HUDEP-2 (cell line): ENCODE data around the gene QDPR.
"Not testable (repeated sequence)": the region's sequence is repeated elsewhere in the genome, so short reads cannot be mapped to it uniquely, and the experiment has no call there.

Experiments
- DNase-seq, 76 experiments: peaks; one replicate each; lab custom pipeline; 2025; ENCODE audit not compliant: unreplicated experiment in 76 of 76; lab: John Stamatoyannopoulos, UW

Gene QDPR

GRCh38 chr4:17492058-17492741, 19.7 kb downstream of the QDPR start:
- peak in 20 of 76 experiments; percentile 1 to 48 (median 6) for DNase-seq

DNA sequence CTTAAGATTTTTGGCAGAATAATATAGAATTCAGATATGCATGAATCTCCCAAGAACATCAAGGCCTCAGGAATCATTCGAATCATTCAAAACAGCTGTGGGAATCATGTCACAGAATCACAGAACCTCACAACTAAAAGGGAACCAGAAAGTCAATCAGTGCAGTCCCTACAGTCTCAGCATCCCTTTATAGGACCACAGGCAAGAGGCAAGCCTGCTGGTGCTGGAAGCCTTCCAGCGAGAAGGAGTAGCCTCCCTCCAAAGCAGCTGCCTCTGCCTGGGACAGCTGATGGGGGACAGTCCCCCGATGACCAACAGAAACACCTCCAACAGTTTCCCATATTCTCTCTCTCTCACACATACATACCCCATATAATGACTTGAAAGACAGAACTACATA, 20.7 kb downstream of the QDPR start:
- peak in 1 of 76 experiments; percentile 12 for DNase-seq

DNA sequence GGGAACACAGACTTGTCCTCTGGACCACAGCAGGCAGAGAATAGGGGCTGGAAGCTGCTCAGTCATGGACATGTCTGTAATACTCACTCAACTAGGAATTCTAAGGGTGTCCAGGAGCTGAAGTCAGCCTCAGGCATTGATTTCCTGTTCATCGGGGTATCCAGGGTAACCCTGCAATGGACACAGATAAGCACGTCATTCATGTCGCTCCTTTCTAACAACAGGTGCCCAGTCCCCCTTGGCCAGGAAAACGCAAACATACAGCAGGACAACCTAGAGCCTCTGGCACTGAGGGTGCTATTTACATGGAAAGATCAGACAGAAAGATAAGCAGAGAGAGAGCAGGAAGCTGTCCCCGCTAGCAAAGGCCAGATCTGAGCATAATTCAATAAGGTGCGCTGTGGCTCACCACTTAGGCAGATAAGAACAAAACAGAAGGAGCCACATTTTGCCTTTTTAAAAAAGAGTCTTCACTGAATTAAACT, 21.3 kb downstream of the QDPR start:
- DNase-seq, result no peak

GRCh38 chr4:17489721-17490120, 22.2 kb downstream of the QDPR start:
- no peak for DNase-seq

DNA sequence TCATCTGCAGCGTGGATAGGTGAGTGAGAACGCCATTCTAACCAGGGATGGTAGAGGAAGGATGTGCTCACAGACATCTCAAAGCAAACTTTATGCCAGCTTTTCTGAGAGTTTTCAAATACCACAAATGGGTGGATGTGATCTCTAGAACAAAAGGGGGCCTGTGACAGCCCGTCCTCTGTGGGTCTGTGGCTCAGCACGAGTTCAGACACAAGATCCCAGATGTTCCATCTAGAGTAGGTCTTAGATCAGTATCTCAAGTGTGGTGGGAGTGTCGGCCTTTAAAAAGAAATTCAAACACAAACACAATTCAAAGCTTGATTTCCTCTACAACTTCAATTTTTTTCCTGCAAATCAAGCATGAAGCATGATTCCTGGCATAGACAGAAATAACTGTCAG, 22.8 kb downstream of the QDPR start:
- DNase-seq, result no peak

DNA sequence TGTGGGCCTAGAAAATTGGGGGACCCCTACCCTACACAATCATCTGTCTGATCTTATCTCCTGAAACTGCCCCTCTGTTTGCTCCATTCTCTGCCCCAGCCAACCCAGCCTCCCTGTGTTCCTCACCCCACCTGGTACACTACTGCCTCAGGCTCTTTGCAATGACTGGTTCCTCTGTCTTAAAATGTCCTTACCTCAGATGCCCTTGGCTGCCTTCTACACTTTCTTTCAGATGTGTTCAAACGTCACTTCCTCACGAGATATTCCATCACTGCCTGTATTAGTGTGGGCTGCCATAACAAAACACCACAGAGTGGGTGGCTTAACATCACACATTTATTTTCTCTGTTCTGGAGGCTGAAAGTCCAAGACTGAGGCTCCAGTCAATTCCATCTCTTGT, 29.2 kb downstream of the QDPR start:
- DNase-seq, result no peak

DNA sequence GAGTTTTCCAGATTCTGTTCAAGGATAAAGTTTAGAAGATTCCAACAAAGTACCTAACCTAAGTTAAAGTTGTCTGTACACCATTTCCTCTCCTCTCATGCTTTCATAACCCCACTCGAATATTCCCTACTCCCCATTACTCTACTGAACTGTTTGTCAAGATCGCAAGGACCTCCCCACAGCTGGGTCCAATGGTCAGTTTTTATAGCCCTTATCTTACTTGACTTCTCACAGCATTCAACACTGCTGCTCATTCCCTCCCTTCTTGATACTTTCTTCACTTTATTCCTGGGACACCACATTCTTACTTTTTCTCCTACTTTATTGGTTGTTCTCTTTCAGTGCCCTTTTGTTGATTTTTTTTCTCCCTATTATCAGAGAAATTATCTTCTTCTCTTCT, 30.9 kb downstream of the QDPR start:
- DNase-seq, result no peak

- no peak for DNase-seq
These were observed 31.5 kb downstream of the QDPR start for GRCh38 chr4:17480210-17480927.

DNA sequence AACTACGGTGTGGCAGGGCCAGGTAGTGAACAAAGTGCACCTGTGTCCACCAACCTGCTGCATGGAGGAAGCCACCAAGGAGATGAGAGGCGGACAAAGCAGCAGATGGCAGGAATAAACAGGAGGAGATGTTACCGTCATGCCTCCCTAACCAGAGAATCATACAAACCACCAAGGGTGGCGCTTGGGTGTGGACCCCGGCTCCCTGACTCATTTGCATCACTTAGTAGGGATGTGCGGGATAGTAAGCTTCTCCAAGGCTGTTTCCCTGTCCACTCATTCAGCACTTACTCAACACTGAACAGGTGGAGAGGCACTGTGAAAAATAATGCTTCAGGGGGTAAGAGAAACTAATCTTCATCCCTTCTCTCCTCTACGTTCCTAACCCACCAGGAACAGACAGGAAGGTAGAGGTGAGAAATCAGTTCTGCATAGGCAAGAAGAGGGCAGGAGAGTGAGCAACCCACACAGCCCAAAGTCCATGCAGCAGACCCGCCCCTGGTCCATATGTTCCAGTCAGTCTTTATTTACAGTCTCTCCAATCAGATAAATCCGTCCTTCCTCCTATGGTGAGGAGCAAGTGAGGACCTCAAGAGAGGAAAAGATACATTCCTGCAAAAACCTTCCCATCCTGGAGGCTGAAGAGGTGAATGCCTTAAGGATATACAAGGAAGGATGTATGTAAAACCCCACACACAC, 34.0 kb downstream of the QDPR start:
- DNase-seq, result no peak

DNA sequence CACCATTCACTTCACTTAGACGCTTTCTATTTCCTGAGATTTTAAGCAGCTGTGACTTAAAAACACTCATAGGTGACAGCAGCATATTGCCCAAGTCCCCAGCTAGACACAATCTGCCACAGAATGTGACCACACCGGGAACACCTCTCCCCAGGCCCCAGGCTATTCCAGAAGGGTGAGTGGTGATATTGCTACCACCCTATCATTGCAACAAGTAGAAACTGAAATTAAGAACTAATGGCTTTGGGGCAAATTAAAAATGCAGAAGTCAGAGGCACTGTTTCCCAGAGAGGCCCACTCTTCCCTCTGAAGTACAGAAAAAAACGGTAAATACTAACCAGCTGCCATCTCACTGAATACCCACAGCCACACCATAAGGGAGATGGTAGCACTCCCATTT, 35.0 kb downstream of the QDPR start:
- DNase-seq, result no peak

DNA sequence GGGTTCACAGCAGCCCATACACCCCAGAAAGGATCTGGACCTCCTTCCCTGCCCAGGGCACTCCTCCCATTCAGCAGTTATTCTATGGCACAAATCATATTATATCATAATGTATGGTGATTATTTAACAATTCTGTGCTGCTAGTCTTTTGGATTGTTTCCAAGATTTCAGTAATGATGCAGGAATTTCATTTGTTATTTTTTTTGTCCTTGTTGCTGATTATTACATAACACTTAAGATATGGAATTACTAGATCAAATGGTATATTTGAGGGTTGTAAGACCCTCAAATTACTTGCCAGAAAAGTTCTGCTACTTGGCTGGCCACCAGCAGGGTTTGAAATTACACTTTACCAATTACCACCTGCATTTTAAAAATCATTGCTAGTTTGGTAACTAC, 36.4 kb downstream of the QDPR start:
- DNase-seq, result no peak

DNA sequence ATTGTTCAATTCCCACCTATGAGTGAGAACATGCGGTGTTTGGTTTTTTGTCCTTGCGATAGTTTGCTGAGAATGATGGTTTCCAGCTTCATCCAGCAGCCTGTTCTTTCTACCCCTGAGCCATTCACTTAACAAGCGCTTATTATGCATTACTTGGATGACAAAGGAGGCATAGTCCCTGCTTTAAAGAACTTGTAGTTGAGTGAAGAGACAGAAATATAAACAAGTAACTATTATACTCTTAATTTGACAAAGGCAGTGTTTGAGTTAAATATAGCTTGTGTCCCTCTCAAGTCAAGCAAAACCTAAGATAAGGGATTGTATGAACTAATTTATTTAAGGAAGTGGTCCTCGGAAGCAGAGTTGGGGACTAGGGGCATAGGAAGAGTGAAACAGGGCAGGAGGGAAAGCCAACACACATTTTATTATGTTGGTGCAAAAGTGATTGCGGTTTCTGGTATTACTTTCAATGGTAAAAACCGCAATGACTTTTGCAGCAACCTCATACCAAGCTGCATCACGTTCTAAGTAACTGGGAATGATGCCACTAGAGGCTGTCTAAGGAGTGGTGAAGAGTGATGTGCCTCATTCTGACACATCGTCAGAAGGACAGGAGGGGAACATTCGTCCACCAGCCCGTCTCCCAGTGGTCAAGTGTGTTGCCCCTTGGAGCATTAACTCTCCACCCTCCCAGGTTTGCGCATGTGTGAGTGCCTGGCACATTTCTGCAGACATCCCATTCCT, 41.8 kb downstream of the QDPR start:
- DNase-seq, result no peak

- peak in 4 of 76 experiments; percentile 0 to 43 (median 6) for DNase-seq
These were observed 43.2 kb downstream of the QDPR start for GRCh38 chr4:17468619-17469221.

DNA sequence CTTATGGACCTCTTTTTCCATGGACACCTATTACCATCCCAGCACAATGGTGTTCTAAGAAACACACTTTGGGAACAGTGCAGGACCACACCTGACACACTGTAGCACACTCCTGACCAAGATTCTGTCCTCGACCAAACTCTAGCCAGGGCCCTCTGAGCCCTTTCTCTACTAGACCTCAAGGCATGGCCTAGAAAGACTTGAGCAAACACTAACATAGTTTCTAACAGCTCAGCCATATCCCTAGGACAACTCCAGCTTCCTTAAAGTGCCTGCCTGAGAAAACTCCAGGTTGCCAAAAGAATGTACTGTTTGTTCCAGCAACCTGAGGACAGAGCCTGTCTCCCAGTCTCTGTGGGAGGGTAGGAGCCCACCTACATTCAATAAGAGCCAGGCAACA, 48.3 kb downstream of the QDPR start:
- DNase-seq, result no peak

- DNase-seq, result no peak
These were observed 61.6 kb downstream of the QDPR start for GRCh38 chr4:17450269-17450804.

DNA sequence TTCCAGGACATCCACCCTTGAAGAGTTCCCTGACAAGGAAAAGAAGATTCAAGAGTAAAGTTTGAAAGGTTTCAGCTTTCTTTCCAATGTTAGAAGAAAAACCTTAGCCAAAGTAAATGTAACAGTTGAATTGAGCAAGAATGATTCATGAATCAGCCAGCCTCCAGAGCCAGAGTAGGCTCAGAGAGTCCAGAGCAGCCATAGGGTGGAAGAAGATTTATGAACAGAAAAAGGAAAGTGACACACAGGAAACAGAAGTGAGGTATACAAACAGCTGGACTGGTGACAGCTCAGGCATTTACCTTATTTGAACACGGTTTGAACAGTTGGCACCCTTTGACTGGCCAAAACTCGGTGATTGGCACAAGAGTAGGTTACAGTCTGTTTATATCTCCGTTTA, 63.2 kb downstream of the QDPR start:
- DNase-seq, result no peak

DNA sequence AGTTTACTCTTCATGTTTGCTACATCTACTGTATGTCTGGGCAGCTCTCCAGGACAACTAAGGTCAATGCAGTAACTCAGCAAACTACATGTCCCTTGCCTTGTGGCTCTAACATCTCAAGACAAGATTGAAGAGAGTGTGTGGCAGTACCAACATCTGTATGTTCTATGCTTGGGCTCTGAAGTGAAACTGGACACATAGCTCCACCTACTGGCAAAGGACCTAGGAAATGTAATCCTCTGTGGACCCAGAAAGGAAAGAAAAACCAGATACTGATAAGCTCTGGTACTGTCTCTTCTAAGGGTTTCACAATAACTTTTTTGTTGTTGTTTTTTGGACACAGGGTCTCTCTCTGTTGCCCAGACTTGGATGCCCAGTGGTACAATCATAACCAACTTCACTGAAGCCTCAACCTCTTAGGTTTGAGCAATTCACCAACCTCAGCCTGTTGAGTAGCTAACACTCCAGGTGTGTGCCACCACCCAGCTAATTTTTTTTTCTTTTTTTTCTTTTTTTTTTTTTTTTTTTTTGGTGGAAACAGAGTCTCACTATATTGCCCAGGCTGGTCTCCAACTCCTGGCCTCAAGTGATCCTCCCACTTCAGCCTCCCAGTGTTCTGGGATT, 64.1 kb downstream of the QDPR start:
- peak in 54 of 76 experiments; percentile 1 to 75 (median 23) for DNase-seq

DNA sequence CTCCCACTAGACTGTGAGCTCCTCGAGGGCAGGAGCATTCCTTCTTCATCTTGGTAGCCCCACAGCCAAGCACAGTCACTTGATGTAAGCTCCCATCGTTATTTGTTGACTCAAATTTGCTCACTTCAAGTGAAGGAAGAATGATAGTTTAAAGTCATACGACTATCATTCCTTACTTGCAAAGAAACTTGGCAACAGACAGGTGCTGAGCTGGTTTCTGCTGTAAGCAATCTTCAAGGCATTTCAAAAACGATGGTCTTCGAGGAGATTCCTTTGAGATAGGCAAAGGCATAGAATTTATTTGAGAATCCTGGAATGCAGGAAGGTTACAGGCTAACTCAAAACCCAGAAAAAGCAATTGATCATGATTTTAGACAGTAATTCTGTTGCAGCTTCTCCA, 64.8 kb downstream of the QDPR start:
- DNase-seq, result no peak

- not testable (repeated sequence) for DNase-seq
These were observed 69.4 kb downstream of the QDPR start for GRCh38 chr4:17442477-17442876.

DNA sequence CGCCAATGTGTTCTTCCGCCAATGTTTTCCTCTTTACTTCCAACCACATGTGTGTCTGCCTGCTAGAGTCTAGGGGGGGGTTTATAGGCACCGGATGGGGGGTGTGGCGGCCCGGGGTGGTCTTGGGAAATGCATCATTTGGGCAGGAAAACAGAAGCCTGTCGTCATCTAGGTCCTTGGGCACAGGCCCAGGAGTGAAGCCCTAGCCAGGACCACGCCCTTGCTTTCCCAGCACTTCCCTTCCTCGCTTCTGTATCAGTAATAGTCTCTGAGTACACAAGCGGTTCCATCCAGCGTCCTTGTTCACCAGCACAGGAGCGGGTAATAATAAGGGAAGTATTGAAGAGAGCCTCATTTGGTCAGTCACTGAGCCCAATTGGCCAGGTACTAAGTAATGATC, 74.5 kb downstream of the QDPR start:
- no peak for DNase-seq
